ENCODE data around the gene RBMS3. TPM values are rescaled to one million over a fixed set of nuclear protein-coding genes. Genes with fewer than 3 reads are reported as not detected.

Gene RBMS3
- total RNA-seq, 6 donors from 2014 or later, result 39.8 to 102 (median 57.2) TPM

DNA sequence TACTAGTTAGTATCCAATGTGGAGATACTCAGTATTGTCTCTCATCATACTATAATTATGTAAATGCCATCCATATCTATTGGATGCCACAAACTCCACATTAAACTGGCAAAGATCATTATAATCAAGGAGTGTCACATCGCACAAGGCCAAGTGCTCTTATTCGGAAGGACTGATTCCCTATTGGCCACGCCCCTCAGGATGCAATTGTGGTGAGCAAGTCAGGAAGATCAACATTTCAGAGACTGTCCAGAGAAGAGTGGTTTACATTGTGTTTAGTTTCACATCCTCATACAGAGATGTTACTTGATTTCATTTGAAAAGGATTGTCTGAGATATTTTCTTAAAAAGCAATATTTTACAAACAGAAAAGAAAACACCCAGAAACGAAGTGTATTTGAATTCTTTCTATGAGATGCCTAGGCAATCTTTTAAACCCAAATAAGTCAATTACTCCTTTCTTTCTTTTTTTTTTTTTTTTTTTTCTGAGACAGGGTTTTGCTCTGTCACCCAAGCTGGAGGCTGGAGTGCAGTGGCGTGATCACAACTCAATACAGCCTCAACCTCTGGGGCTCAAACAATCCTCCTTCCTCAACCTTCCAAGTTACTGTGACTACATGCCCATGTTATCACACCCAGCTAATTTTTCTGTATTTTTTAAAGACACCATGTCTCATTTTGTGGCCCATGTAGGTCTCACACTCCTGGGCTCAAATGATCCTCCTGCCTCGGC, 369.1 kb downstream of the RBMS3 start:
- Histone ChIP-seq H3K4me3 (no peak overlapping the region), H3K4me1 (peaks cover 0 to 5% (median 0%) of the 10 kb centered on the region in 4 donors), H3K27ac (no peak overlapping the region), H3K27me3 (no peaks in the 10 kb centered on the region), H3K9me3 (no peaks in the 10 kb centered on the region), H3K36me3 (no peaks in the 10 kb centered on the region)
- DNase-seq, result no peak
- TF ChIP-seq EP300 (IDR thresholded peaks at IDR 0.05) (no peak), POLR2A (IDR thresholded peaks at IDR 0.05) (no peak), POLR2AphosphoS5 (IDR thresholded peaks at IDR 0.05) (no peak)
- TF ChIP-seq, protein P1, sequence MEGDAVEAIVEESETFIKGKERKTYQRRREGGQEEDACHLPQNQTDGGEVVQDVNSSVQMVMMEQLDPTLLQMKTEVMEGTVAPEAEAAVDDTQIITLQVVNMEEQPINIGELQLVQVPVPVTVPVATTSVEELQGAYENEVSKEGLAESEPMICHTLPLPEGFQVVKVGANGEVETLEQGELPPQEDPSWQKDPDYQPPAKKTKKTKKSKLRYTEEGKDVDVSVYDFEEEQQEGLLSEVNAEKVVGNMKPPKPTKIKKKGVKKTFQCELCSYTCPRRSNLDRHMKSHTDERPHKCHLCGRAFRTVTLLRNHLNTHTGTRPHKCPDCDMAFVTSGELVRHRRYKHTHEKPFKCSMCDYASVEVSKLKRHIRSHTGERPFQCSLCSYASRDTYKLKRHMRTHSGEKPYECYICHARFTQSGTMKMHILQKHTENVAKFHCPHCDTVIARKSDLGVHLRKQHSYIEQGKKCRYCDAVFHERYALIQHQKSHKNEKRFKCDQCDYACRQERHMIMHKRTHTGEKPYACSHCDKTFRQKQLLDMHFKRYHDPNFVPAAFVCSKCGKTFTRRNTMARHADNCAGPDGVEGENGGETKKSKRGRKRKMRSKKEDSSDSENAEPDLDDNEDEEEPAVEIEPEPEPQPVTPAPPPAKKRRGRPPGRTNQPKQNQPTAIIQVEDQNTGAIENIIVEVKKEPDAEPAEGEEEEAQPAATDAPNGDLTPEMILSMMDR (IDR thresholded peaks at IDR 0.05), result no peak
- peak in 1 of 2 donors; percentile 75 for ATAC-seq (ENCODE audit: low FRiP score in 2 of 2)
- 57 to 65% methylated on average over 6 of the region's 6 CpGs for WGBS, 2 donors

DNA sequence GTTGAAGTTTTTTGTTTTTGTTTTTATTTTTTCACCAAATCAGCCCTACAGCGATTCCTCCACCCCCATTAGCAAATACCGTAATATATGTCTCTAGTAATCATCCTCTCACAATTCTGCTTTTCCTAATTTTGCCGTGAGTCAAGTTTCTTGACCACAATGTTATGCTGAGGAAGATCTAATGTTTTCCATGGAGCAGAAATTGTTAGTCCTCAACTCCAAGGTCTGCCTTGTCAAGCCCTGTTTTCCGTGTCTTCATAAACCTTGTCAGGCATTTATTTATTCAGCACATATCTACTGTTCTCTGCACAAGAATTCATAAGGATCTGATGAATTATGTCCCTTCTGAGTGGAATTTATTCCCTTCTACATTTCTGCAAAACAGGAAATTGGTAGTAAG, 372.8 kb downstream of the RBMS3 start:
- Histone ChIP-seq H3K9me3 (no peaks in the 10 kb centered on the region), H3K27me3 (no peaks in the 10 kb centered on the region), H3K27ac (no peak overlapping the region), H3K36me3 (no peaks in the 10 kb centered on the region), H3K4me1 (peaks cover 0 to 5% (median 0%) of the 10 kb centered on the region in 4 donors), H3K4me3 (no peak overlapping the region)
- no peak for DNase-seq
- TF ChIP-seq EP300 (IDR thresholded peaks at IDR 0.05), result no peak
- TF ChIP-seq, protein P1 (IDR thresholded peaks at IDR 0.05), result no peak
- no peak for TF ChIP-seq POLR2AphosphoS5 (IDR thresholded peaks at IDR 0.05)
- TF ChIP-seq POLR2A (IDR thresholded peaks at IDR 0.05), result no peak
- 86 to 88% methylated on average over 4 of the region's 4 CpGs for WGBS, 2 donors
- ATAC-seq (ENCODE audit: low FRiP score in 2 of 2), result no peak

- no peaks in the 10 kb centered on the region for H3K9me3 ChIP-seq
- no peaks in the 10 kb centered on the region for H3K36me3 ChIP-seq
- no peak for TF ChIP-seq POLR2AphosphoS5 (IDR thresholded peaks at IDR 0.05)
- ATAC-seq (ENCODE audit: low FRiP score in 2 of 2), result no peak
- no peaks in the 10 kb centered on the region for H3K27me3 ChIP-seq
- no peak overlapping the region for H3K27ac ChIP-seq
- no peak for DNase-seq
- 82% methylated on average over 6 of the region's 6 CpGs for WGBS, 2 donors
- H3K4me1 ChIP-seq, result peaks cover 0 to 4% (median 0%) of the 10 kb centered on the region in 4 donors
- H3K4me3 ChIP-seq, result no peak overlapping the region
Observed at GRCh38 chr3:29655015-29655747, 374.3 kb downstream of the RBMS3 start.

GRCh38 chr3:29665688-29666087, 384.8 kb downstream of the RBMS3 start:
- Histone ChIP-seq H3K9me3 (no peaks in the 10 kb centered on the region), H3K27ac (no peak overlapping the region), H3K27me3 (no peaks in the 10 kb centered on the region), H3K4me3 (no peak overlapping the region), H3K36me3 (no peaks in the 10 kb centered on the region), H3K4me1 (no peaks in the 10 kb centered on the region)
- TF ChIP-seq POLR2AphosphoS5 (IDR thresholded peaks at IDR 0.05), result no peak
- no peak for TF ChIP-seq POLR2A (IDR thresholded peaks at IDR 0.05)
- no peak for TF ChIP-seq EP300 (IDR thresholded peaks at IDR 0.05)
- TF ChIP-seq, protein P1 (IDR thresholded peaks at IDR 0.05), result no peak
- DNase-seq, result no peak
- no peak for ATAC-seq (ENCODE audit: low FRiP score in 2 of 2)
- WGBS, 2 donors, result 65 to 68% methylated on average over 3 of the region's 3 CpGs

- H3K27ac ChIP-seq, result no peak overlapping the region
- H3K9me3 ChIP-seq, result no peaks in the 10 kb centered on the region
- no peak for DNase-seq
- no peaks in the 10 kb centered on the region for H3K4me1 ChIP-seq
- H3K27me3 ChIP-seq, result no peaks in the 10 kb centered on the region
- no peaks in the 10 kb centered on the region for H3K36me3 ChIP-seq
- H3K4me3 ChIP-seq, result no peak overlapping the region
- no peak for TF ChIP-seq EP300 (IDR thresholded peaks at IDR 0.05)
- WGBS, 2 donors, result 82 to 89% methylated on average over 2 of the region's 2 CpGs
- no peak for ATAC-seq (ENCODE audit: low FRiP score in 2 of 2)
Observed at GRCh38 chr3:29668233-29668632, 387.4 kb downstream of the RBMS3 start.

Measured in upper lobe of left lung (tissue), 6 donors.